ENCODE measurements around the gene PRSS57. TPM values are rescaled to one million over a fixed set of nuclear protein-coding genes. Genes with fewer than 3 reads are reported as not detected.
A peak's percentile ranks its signal among the peaks of the same experiment; 100 is the strongest.

The PRSS57 gene
- total and polyA plus RNA-seq, 2 of the 13 experiments (the other 11 are each of a cell fraction or from before 2014, with no cell fraction given) = 0.12 TPM; not detected in 1

GRCh38 chr19:726993-727956 is 32.0 kb upstream of the PRSS57 start (continued):
- TF ChIP-seq ZSCAN5A (CRISPR knock-in tag; IDR thresholded peaks at IDR 0.05; ENCODE audit: borderline replicate concordance) (no peak), ZNF607 (CRISPR knock-in tag; IDR thresholded peaks at IDR 0.05; ENCODE audit: borderline replicate concordance) (no peak), PTBP1 (IDR thresholded peaks at IDR 0.05; ENCODE audit: low read depth, low read length, poor library complexity, severe bottlenecking) (no peak), PITX1 (CRISPR knock-in tag; IDR thresholded peaks at IDR 0.05) (no peak), MAF1 (CRISPR knock-in tag; IDR thresholded peaks at IDR 0.05; ENCODE audit: borderline replicate concordance) (no peak), DRAP1 (CRISPR knock-in tag; IDR thresholded peaks at IDR 0.05) (no peak), TBL1XR1 (IDR thresholded peaks at IDR 0.05; ENCODE audit: borderline replicate concordance, low read length, partially characterized antibody) (peak; percentile 99), ZGPAT (CRISPR knock-in tag; IDR thresholded peaks at IDR 0.05) (no peak), FOXK2 (IDR thresholded peaks at IDR 0.05) (no peak), ZSCAN12 (CRISPR knock-in tag; IDR thresholded peaks at IDR 0.05) (no peak), NR2F1 (CRISPR knock-in tag; IDR thresholded peaks at IDR 0.05) (peak in 1 of 2 experiments; percentile 96; a peak in 2 of 4 replicates), MAFG (CRISPR knock-in tag; IDR thresholded peaks at IDR 0.05) (no peak)

Data from HepG2 (cell line).